Erythroblast (primary cell): ENCODE data around the gene SPRR1B.
A peak's percentile ranks its signal among the peaks of the same experiment; 100 is the strongest.
"Not testable (repeated sequence)": the region's sequence is repeated elsewhere in the genome, so short reads cannot be mapped to it uniquely, and the experiment has no call there.

ENCODE experiments used
- DNase-seq, 2 experiments: peaks; one replicate each; lab custom pipeline; 2025; lab: John Stamatoyannopoulos, UW
- GATA1 ChIP-seq: IDR thresholded peaks from 2 replicates; pipeline ENCODE4 v1.6.1; 2011; ENCODE audit warnings: low read depth, mild to moderate bottlenecking, control low read depth, low read length, moderate library complexity
- POLR2A ChIP-seq: IDR thresholded peaks from 2 replicates; pipeline ENCODE4 v1.6.1; 2011; ENCODE audit warnings: mild to moderate bottlenecking, low read length

SPRR1B gene, protein sequence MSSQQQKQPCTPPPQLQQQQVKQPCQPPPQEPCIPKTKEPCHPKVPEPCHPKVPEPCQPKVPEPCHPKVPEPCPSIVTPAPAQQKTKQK

DNA sequence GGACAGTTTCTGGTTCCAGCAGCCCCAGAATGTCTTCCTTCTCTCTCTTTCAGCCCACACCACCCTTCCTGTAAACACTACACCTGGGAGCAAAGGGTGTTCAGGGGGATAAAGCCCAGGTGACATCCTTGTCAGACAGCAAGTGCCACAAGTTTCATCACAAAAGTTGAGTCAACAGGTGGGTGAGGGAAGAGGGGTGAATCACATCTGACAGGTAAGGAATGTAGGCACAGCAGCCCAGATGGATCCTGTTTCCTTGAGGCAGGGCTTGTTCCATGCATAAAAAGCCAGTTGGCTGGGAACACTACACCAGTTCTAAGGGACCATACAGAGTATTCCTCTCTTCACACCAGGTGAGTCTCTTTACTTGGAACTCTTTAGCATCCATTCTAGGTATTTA lies at the start of gene SPRR1B:
SPRR1B (plus strand) TSS at position 309 of the 400 bp plus-strand sequence. CDS start 1,143 bp downstream, outside the sequence.
- no peak for TF ChIP-seq GATA1
- TF ChIP-seq POLR2A = no peak
- no peak for DNase-seq

DNA sequence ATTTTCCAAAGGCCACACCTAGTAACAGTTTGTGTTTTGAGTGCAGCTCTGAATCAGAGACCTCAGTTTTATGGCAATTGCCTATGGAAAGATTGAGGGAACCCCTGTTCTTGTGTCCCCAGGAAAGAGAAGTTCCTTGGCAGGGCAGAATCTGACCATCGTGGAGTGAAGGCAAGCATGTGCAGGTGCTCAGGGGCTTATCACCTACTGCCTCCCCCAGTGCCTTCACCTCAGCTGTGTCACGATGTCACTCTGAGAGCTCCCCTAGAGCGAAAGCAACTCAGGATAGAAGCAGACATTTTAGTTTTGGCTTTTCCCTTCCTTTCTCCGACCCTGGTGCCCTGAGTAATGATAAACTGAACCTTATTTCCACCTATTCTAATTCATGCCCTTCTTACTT lies 48.9 kb upstream of the SPRR1B start:
- no peak for DNase-seq
- TF ChIP-seq POLR2A = no peak
- TF ChIP-seq GATA1 = no peak

DNA sequence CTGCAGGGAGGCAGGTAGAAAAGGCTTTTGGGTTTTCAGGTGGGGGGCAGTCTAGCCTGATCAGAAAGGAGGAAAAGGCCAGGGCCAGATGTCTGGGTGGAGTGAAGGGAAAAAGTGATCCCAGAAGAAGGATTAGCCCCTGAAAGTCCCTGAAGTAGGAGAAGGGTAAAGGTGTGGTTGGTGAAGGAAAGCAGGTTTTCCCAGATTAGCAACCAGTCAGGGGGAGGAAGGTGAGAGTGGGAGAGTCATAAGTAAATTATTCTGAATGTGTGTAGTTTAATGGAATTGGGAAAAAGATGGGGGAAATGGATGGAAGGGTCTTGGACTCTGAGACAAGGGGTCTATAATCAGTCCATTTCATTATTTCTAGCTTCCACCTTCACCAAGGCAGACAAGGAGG lies 47.8 kb upstream of the SPRR1B start:
- no peak for DNase-seq

DNA sequence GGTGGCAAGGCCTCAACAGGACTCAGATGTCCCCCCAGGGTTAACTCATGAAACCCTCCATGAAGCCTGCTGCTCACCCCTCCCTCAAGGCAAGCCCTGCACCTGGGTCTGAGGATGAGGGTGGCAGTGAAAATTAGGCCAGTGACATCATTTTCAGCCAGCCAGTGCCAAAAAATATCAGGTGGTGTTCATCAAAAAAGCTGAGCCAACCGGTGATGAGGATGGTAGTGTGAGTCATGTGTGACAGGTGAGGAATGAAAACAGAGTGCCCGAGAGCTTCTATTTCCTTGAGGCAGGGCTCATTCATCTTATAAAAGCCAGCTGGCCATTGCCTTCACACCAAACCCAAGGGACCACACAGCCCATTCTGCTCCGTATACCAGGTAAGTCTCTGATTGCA lies 47.3 kb upstream of the SPRR1B start, which contains the start of gene SPRR1A:
SPRR1A (plus strand) TSS at position 339 of the 400 bp plus-strand sequence. CDS start 1,150 bp downstream, outside the sequence.
- no peak for TF ChIP-seq GATA1
- TF ChIP-seq POLR2A = no peak
- DNase-seq = no peak

More for the DNA sequence above, 47.8 kb upstream of the SPRR1B start:
- TF ChIP-seq POLR2A = no peak

DNA sequence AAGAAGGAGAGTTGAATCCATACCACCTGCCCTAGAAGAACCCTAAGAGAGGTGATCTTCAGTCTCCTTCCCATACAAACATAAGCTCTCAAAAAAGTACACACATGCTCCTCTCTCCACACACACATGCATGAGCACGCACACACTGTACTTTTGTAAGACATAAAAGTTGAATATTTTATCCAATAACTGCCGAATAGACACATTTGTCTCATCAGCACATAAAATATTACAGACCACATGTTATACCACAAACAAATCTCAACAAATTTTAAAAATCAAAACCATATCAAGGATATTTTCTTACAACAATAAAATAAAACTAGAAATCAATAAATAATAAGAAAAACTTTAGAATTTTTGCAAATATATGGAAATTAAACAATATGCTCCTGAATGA lies 44.4 kb upstream of the SPRR1B start:
- no peak for DNase-seq
- no peak for TF ChIP-seq GATA1
- no peak for TF ChIP-seq POLR2A

DNA sequence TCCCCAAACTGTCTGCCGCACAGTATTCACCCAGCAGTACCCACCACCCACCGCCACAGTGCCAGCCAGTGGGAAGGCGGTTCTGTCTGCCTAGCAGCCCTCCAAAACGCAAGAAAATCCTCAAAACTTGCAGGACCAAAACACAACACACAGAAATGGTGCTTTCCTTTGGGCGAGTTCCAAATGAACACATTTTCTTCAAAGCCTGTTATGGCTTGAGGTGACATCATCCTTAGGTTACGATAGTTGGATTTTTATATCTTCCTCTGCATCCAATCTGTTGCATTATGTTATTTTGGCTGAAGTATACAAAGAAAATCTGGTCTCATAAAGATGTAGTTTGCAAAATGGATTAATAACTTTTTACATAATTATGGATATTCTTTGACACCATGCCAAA lies 37.8 kb upstream of the SPRR1B start:
- DNase-seq = no peak
- TF ChIP-seq POLR2A = no peak
- no peak for TF ChIP-seq GATA1

DNA sequence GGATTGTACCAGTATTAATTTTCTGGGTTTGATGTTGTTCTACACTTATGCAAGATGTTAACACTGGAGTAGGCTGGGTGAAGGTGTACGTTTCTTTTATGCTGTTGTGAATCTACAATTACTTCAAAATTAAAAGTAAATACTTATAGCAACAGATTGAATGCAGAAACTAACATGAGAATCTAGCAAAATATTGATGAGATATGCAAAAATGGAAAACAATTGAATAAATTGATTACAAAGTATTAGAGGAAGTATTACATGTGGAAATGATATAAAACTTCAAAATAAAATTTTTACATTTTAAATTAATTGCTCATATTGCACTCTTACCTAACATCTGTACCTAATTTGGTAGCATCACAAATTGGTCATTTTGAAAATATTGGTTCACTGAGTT lies 35.2 kb upstream of the SPRR1B start:
- DNase-seq = no peak
- TF ChIP-seq POLR2A (no peak), GATA1 (no peak)

DNA sequence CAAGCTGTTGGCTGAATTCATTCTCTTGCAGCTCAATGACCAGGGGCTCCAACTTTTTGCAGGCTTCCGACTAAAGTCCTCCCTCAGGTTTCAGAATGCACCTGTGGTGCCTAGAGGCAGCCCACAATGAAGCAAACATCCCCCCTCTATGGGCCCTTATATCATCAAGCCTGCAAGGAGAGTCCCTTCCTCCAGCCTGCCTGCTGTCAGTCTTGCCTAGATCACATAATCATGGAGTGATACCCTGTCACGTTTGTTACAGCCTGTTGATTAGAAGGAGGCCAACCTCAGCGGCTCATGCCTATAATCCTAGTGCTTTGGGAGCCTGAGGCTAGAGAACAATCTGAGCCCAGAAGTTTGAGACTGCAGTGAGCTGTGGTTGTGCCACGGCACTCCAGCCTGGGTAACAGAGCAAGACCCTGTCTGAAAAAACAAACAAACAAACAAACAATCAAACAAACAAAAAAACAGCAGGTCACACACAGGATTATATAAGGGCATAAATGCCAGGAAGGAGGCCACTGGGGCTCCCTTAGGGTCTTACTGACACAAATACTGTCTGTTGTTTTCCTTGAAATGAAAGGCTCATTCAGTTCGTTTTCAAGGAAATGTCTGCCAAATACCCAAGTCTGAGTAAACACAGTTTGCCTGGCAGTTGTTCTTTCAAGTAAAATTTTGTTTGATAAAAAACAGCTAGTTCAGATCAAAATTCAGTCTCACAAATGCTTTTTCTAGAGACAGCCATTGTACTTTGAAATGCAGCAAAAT lies 34.2 kb upstream of the SPRR1B start:
- no peak for DNase-seq
- TF ChIP-seq POLR2A (no peak), GATA1 (no peak)

DNA sequence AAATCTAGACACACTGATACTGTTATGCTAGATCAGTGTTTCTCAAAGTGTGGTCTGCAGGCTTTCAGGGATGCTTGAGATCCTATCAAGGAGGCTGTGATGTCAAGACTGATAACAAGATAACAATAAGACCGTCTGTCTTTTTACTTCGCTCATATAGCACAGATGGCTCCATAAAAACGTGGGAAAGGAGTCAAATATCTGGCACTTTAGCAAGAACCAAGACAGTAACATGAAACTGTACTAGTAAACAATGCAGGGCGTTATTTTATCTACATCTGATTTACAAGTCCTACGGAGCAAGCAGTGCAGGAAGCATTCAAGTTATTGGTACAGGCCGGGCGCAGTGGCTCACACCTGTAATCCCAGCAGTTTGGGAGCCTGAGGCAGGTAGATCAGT lies 33.1 kb upstream of the SPRR1B start:
- no peak for DNase-seq

DNA sequence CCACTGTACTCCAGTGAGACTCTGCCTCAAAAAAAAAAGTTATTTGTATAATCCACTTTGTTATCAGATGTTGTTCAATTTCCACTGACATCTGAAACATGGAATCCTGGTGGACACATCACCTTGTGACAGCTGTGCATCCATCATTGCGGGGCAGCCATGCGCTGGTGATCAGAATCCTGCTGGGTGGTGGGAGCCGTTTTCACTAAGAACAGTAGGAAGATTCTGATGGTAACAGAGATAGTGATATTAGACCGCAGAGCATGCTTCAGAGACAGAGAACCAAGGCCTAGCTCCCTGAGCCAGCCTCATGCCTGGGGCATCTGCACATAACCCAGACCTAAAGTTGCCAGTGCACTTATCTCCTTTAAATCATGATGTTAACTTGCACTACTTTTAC lies 32.5 kb upstream of the SPRR1B start:
- DNase-seq = no peak
- TF ChIP-seq GATA1 (no peak), POLR2A (no peak)

More for the DNA sequence above, 33.1 kb upstream of the SPRR1B start:
- no peak for TF ChIP-seq POLR2A
- TF ChIP-seq GATA1 = no peak

DNA sequence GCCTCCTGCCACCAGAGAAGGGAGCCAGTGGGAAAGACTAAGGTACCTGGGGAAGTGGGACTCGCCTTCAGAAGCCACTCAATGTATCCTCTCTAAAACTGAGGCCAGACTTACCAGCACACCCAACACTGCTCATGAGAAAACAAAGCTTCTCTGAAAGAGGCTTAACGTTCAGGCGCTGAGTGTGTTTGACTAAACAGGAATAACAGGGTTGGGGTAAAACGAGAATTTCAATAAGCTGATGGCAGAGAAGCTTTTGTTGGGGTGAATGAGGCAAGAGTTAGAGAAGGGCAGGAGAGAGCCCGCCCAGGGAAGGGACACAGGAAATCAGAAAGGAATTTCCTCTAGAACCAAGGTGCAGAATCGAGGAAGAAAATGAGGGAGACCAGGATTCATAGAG lies 31.2 kb upstream of the SPRR1B start:
- TF ChIP-seq POLR2A (no peak), GATA1 (no peak)
- DNase-seq = no peak

DNA sequence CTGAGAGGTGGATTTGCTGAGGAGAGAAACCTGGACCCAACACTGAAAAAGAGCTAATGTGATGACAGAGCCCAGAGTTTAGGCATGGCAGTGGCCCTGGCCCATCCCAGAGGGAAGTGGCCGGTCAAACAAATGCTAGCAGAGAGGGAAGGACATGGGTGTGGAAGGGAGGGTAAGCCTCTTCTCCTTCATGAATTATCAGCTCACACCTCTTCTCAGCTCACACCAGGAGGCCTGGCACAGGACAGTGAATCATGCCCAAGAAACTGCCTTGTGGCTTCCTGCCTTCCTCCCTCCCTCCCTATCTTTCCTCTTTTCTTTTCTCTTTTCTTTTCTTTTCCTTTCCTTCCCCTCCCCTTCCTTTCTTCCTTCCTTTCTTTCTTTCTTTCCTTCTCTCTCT lies 30.7 kb upstream of the SPRR1B start:
- TF ChIP-seq POLR2A (no peak), GATA1 (no peak)
- no peak for DNase-seq

DNA sequence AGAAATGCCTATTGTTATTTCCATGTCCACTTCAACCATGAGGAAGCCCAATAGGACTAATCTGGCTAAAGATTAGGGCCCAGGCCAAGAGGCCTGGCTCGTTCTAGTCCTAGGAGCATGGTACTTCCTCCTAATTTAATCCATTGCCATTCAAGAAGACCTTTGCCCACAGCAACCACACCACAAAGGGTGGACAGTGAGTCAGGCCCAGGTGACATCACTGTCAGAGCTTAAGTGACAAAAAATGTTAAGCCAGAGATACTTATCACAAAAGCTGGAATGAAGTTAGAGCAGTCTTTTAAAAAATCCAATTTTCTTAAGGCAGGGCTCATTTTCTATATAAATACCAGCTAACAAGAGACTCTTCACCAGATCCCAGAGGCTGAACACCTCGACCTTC lies 29.6 kb upstream of the SPRR1B start, which contains the start of gene SPRR3:
SPRR3 (plus strand) TSS at position 368 of the 400 bp plus-strand sequence. CDS start 1,272 bp downstream, outside the sequence.
- no peak for DNase-seq
- no peak for TF ChIP-seq GATA1
- TF ChIP-seq POLR2A = no peak

DNA sequence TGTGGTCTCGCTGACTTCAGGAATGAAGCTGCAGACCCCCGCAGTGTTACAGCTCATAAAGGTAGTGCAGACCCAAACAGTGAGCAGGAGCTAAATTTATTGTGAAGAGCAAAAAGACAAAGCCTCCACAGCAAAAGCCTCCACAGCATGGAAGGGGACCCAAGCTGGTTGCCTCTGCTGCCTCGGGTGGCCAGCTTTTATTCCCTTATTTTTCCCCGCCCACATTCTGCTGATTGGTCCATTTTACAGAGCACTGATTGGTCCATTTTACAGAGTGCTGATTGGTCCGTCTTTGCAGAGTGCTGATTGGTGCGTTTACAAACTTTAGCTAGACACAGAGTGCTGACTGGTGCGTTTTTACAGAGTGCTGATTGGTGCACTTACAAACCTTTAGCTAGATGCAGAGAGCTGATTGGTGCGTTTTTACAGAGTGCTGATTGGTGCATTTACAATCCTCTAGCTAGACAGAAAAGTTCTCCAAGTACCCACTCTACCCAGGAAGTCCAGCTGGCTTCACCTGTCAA lies 19.7 kb upstream of the SPRR1B start:
- peak; percentile 11 to 12 for DNase-seq

DNA sequence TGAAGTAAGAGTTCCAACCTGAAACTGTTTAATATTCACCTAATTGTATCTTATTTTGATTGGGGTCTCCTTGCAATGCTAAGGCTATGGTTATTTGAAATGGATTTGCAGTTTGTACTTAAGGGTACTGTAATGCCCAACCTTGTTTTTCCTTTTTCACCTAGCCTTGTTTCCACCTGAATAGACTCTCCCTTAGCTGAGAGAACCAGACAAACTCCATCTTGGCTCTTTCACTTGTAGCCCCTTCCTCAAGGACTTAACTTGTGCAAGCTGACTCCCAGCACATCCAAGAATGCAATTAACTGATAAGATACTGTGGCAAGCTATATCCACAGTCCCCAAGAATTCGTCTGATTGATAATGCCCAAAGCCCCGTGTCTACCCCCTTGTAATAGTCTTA lies 9.2 kb upstream of the SPRR1B start:
- DNase-seq = not testable (repeated sequence)

DNA sequence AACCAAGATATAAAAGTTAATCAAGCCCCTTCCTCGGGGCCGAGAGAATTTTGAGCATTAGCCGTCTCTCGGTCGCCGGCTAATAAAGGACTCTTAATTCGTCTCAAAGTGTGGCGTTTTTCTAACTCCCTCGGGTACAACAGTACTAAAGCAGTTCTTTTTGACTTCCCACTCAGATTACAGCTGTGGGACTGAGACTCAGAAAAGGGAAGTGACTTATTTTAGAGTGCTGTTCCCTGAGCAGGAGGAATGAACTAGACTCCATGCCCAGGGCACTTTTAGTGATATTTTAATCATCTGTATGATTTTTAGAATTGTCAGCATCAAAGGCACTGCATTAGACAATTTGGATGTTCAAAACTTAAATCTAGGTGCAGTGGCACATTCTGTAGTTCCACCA lies 8.7 kb upstream of the SPRR1B start:
- DNase-seq = not testable (repeated sequence)
